SHP77 treated with DMSO at 0.1 percent for 48 hours (cell line): ENCODE results near the gene CKMT2.
"Not testable (repeated sequence)": the region's sequence is repeated elsewhere in the genome, so short reads cannot be mapped to it uniquely, and the experiment has no call there.

Experiments used
- DNase-seq: peaks from one replicate; lab custom pipeline; 2025; lab: John Stamatoyannopoulos, UW

CKMT2 gene

DNA sequence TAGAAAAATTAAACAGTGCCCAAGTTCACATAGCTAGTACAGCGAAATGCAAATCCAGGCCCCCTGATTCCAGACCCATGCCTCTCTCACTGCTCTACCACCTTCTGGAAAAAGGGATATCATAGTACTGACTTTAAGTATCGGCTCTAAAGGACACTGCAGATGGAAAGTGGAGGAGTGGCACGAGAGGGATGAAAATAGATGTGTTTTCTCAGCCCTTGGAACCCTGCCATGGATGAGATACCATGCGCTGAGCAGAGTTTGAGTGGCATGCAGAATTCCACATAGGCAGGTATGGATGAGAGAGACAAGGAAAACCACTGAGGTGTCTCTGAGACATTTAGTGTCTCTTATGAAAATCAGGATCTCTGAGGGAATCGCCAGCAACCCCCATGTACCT is 18.8 kb downstream of the CKMT2 start:
- DNase-seq = no peak

DNA sequence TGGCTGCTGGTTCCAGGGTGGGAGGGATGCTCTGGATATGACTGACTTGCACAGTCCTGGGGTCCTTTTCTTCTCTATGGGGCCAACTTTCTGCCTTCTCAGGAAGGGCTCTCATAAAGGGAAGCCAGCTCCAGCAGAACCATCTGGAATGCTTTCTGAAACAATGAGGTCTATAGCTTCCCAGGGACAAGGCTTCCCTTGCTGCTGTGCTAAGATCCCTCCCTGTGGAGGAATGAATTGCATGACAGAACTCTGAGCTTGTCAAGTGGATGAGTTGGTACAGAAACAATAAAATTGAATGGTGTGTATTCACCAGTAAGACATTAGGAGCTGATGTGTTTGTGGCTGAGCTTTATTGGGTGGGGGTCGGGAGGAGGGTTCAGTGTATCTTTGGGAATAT is 19.8 kb downstream of the CKMT2 start:
- DNase-seq = no peak

DNA sequence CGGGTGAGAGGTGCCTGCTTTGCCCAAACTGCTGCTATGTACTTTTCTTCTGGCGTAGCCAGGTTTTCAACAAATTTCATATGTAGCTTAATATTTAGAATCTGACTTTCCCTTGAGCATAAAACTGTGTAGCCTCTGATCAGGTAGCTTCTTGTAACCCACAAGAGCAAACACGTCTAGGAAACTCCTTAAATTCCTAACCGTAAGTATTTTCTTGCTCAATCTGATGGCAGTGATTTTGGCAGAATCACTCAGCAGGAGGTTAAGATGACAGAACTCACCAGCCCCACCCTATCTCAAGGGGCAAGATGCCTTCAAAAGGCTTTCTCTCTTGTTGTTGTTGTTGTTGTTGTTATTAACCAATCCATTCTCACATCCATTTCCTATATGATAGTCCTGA is 20.8 kb downstream of the CKMT2 start:
- no peak for DNase-seq

DNA sequence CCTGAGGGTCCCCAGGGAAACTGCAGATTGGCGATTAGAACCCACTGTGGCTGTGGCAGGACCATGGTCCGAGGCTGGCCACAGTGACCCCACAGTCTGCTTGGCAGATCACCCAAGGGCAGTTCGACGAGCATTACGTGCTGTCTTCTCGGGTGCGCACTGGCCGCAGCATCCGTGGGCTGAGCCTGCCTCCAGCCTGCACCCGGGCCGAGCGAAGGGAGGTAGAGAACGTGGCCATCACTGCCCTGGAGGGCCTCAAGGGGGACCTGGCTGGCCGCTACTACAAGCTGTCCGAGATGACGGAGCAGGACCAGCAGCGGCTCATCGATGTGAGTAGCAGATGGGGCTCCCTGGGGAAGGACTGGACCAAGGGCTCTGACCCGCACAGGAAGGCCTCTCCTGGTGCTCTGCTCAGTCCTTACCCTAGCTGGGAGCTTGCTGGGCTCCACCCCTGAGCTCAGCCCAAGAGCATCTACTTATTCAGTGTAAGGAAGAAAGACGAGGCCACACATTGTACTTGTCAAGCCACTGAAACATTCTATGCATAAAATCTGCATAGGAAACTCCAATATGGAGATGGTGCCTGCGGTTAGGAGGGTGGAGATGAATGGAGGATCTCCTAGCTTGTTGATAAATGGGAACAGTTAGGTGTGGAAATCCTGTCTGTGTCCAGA is 21.9 kb downstream of the CKMT2 start:
- no peak for DNase-seq

DNA sequence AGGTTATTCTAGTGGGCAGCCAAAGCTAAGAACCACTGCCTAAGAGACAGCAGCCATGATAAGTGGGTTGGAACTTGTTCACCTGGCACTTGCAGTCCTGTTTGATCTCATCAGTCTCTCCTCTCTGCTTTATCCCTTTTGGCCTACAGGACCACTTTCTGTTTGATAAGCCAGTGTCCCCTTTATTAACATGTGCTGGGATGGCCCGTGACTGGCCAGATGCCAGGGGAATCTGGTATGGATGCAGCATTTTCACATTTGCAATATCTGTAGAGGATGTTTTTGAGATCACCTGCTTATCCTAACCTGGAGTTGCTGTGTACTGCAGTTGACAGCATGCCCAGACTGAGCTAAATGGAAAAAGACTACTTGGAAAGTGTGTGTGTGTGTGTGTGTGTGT is 23.6 kb downstream of the CKMT2 start:
- DNase-seq = no peak

DNA sequence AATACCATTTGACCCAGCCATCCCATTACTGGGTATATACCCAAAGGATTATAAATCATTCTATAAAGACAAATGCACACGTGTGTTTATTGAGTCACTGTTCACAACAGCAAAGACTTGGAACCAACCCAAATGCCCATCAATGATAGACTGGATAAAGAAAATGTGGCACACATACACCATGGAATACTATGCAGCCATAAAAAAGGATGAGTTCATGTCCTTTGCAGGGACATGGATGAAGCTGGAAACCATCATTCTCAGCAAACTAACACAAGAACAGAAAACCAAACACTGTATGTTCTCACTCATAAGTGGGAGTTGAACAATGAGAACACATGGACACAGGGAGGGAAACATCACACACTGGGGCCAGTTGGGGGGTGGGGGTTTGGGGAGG is 29.7 kb downstream of the CKMT2 start:
- DNase-seq = not testable (repeated sequence)

DNA sequence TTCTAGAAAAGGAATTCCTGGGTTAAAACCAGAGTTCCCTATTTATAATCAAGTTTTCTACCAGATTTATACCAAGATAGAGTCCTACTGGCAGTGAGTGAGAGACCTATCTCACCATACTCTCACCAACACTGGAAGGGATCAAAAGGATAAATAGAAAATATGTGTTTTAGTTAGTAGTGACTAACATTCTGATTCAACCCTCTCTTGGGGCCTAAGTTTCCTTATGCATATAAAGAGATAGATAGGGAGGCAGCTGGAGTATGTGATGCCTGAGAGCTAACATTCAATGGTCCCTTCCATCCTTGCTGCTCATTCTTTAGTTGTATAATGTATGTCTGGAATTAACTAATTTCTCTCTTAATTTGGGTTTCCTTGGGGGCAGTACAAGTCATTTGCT is 32.0 kb downstream of the CKMT2 start:
- DNase-seq = no peak

DNA sequence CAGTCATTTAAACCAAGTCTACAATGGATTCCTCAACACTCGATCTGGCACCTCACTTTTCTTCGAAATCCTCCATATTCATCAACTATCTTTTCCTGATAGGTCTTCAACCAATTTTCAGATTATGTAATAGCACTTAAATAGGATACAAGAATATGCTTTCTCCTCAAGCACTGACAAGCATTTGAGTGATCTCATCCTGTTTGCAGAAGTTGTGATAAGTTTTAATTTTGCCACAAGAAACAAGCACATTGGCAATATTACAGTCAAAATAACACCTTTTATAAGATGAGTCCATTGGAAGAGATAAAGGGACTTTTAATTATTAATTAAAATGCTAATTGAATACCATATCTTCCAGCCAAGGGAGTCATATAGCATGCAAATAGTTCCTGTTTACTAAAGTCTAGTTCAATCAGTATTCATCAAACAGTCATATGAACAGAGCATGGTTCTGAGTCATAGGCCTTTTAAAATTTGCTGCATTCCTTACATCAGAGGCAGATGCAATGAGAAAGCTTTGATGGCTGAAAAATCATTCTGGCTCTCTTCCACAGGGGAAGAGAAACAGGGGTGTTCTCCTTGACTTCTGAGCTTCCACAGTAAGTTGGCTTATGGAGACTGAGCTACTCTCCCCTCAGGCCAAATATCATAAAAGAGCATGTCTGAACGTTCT is 35.5 kb downstream of the CKMT2 start:
- no peak for DNase-seq

DNA sequence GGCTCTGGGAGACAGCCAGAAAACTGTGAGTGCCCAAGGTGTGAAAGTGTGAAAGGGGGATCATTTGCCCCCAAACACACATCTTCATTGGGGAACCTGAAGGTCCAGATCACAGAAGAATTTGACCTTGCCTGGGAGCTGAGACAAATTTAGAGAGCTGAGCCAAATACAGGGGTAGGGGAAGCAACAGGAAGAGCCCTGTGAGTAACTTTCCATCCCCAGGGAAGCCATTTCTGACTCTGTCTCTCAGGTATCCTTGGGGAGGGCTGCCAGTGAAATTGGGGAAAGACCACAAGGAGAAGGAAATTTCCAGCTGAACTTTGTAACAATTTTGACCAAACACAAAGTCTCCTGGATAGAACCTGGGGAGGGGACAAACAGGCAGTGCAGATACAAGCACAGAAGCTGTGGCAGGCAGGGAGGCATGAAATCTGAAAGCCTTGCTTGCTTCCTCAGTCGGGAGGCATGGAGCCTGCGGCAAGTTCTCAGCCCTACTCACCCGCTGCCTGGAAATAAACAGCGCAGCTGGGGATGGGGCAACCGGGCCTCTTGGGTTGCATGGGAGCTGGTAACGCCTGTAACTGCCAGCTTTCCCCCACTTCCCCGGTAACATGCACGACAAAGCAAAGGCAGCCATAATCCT is 36.8 kb downstream of the CKMT2 start:
- DNase-seq = no peak

DNA sequence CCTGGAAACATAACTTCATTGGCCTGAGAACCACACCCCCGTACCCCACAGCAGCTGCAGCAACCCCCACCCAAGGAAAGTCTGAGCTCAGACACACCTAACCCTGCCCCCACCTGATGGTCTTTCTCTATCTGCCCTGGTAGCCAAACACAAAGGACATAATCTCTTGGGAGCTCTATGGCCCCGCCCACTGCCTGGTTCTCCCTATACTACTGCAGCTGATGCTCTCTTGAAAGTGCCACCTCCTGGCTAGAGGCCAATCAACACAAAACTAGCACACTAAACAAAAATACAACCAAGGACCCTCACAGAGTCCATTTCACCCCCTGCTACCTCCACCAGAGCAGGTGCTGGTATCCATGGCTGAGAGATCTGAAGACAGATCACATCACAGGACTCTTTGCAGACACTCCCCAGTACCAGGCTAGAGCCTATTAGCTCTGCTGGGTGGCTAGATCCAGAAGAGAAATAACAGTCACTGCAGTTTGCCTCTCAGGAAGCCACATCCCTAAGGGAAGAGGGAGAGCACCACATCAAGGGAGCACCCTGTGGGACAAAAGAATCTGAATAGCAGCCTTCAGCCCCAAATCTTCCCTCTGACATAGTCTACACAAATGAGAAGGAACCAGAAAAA is 37.4 kb downstream of the CKMT2 start:
- peak; percentile 71 for DNase-seq

DNA sequence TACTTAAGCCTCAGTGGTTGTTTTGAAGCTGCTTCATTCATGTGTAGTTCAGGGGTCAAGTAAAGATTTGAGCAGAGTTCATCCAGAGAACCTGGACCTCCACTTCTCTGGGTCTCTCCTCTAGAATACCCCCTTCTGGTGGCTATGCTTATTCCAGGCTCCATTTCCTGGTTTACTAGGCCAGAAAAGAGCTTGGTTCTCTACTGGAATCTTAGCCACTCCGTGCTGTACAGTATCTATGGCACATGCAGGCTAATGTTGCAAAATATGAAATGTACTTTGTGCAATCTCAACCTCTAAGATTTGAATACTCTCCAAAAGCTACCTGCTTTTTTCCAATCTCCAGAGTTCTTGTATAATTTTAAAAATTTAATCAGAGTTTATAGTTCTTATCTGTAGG is 50.9 kb downstream of the CKMT2 start:
- no peak for DNase-seq

DNA sequence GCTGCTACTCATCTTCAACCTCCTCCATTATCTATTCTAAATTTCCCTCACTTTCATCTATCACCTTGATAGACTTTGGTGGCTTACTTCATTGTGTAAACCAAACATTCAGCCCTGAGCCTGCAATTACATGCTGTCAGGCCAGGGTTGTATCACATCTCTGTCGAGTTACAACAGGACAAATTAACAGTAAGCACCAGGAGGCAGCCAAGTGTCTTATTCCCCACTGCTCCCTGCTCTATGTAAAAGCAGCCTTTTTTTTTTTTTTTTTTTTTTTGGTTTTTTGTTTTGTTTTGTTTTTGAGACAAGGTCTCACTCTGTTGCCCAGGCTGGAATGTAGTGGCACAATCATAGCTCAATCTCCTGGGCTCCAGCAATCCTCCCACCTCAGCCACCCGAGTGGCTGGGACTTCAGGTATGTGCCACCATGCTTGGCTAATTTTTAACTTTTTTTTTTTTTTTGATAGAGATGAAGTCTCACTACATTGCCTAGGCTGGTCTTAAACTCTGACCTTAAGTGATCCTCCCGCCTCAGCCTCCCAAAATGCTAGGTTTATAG is 53.0 kb downstream of the CKMT2 start:
- no peak for DNase-seq

DNA sequence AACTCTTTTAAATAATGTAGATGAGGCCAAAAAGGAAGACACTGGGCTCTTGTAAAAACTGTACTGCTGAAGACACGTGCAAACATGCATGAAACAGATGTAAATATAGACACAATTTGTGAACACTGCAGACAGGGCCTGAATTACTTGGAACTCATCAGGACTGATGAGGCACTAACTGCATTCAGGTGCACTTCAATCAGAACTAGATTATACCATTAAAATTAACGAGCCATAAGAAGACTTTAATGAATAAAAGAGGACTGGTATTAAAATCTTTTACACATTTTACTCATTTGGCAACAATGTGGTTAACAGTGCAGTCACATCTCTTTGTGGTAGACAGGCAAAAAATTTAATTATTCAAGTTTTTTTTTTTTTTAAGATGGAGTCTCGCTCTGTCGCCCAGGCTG is 54.9 kb downstream of the CKMT2 start:
- DNase-seq = no peak

DNA sequence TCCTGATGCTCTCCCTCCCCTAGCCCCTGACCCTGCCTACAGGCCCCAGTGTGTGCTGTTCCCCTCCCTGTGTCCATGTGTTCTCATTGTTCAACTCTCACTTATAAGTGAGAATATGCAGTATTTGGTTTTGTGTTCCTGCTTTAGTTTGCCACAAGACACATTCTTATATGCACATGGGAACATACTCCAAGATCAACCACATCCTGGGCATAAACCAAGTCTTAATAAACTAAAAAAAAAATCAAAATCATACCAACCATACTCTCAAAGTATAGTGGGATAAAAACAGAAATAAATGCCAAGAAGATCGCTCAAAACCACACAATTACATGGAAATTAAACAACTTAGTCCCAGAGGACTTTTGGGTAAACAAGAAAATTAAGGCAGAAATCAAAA is 57.0 kb downstream of the CKMT2 start:
- no peak for DNase-seq

DNA sequence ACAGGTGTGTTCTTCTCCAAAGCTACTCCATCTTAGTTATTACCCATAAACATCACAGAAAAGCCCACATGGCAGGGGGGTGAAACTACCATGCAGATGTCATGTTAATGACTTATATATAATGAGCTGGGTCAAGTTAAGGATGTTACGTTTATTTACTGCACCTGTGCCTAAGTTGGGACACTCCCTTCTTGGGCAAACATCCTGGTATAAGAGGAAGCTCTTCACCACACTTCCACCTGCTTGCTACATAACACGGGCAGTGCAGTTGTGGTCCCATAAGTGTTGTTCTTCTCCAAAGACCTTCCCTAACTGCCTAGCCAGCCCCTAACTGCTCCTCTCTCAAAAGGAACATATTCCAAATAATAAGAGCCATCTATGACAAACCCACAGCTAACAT is 59.0 kb downstream of the CKMT2 start:
- DNase-seq = no peak

DNA sequence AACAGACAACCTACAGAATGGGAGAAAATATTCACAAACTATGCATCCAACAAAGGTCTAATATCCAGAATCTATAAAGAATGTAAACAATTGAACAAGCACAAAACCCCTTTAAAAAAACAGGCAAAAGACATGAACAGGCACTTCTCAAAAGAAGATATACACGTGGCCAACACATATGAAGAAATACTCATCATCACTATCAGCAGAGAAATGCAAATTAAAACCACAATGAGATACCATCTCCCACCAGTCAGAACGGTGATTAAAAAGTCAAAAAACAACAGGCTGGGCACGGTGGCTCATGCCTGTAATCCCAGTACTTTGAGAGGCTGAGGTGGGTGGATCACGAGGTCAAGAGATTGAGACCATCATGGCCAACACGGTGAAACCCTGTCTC is 60.9 kb downstream of the CKMT2 start:
- not testable (repeated sequence) for DNase-seq

DNA sequence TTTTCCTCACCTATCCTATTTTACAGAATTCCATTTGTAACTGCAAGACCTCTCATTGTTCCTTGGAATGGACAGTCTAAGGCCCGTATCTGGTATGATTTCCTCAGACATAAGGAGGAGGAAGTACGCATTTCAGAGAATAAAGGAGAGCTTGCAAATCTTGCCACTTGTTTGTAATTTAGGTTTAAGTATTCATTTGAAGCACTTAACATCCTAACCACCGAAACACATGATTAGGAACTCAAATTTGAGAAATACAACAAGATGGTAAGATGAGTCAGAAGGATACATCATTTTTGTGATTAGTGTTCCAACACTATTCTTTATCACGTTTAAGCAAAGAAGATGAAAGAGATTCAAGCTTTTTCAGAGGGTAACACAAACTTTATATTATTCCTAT is 64.4 kb downstream of the CKMT2 start:
- no peak for DNase-seq

DNA sequence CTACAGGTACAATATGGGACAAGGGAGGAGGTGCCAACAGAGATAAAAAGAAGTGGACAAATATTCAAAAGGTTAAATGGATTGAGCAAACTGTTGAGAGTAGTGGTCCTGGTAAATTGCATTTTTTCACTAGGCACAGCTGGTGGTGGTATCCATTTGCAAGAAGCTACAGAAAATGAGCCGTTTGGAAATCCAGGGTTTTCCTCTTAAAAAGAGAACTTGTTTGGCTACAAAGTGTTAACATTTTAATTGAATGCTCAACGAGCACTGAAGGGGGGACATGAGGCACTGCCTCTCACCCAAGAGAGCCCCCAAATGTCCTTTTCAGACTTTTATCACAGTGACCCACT is 67.8 kb downstream of the CKMT2 start:
- no peak for DNase-seq

DNA sequence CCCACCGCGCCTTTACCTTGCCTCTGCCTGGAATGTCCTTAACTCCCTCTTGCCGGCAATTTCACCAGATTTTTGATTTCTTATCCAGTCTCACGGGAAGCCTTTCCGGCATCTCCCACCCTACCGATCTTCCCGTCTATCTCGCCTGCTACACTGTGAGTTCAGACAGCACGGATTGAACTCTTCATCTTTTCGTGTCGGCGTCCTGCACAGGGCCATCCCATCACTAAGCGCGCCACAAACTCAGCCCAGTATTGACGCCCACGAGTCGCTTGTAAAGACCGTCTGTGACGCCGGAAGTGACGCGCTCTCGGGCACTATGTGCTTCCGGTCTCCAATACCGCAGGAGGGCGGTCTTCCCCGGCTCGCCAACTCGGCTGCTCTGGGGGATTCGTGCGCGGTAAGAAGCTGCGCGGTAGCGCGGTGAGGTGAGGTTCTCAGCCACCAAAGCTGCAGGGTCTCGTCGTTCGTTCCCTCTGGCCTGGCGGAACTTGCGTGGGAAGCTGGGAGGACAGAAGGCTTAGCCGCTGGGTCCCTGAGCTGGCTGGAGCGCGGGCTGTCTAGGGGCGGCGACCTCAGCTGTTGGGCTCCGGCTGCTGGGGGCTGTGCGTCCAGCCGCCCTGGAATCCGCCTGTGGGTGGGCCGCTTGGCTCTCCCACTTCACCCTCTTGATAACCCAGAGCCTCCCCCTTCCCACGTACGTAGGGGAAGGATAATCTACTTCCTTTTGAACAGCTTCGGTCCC is 68.3 kb downstream of the CKMT2 start, which contains the start of gene ZCCHC9:
TSS of gene ZCCHC9 (plus strand) at position 317 of the 745 bp plus-strand sequence. CDS start 3,171 bp downstream, outside the sequence.
- DNase-seq = peak; percentile 84

DNA sequence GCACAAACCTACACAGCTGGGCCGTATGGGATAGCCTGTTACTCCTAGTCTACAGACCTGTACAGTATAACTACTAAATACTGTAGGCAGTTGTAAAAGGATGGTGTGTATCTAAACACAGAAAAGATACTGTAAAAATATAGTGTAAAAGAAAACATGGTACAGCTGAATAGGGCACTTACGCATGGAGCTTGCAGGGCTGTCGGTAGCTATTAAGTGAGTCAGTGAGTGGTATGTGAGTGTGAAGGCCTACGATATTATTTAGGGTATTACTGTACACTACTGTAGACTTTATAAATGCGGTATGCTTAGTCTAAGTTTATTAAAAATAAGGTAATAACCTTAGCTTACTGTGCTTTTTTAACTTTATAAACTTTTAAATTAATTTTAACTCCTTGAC is 69.5 kb downstream of the CKMT2 start:
- peak; percentile 8 for DNase-seq

DNA sequence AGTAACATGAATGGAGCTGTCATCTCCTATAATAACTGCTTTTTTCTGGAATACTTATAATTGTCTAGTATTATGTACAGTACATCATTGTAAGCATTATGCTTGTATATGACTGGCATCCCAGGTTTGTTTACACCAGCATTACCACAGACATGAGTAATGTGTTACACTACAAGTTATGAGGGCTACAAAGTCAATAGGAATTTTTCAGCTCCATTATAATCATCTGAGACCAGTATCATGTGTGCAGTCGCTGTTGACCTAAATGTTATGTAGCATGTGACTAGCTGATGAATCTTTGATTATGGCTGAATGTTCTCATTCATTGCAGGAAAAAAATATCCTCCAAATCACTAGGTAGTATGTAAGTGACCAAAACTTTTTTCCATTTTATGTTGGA is 70.4 kb downstream of the CKMT2 start:
- DNase-seq = no peak

DNA sequence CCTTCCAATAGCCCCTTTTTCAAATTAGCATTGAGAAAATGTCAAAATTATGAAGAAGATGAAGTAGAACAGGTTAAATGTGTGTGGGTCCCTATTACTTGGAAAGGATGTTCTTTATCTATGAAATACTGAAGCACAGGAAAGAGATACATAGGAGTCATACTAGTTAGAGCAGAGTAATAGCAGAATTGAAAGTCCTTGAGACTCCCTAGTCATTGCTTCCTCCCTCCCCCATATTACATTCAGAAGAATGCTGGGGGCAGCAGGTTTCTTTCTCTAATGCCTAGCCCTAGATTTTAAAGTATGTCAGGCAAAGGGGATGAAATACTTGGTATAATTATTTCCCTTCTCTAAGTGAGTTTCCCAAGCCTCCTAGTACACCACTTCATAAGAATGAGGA is 72.7 kb downstream of the CKMT2 start:
- no peak for DNase-seq
